Esophagus squamous epithelium (tissue), 4 donors: ENCODE results near the gene CES2.

Source experiments
- CTCF ChIP-seq, 6 experiments: fragments of 450-650 bp in 4 of 6; fragments of 200-600 bp in 2 of 6; sonication (generic) in 2 of 6; IDR thresholded peaks; one replicate each; pipeline ENCODE4 v1.5.1; 2016 to 2019; ENCODE audit warnings: antibody characterized with exemption in 6 of 6, mild to moderate bottlenecking in 4 of 6, moderate library complexity in 4 of 6
- POLR2A ChIP-seq, 4 donors: fragments of 450-650 bp; IDR thresholded peaks; one replicate each; pipeline ENCODE4 v1.6.1; 2017; ENCODE audit warnings: antibody characterized with exemption in 4 of 4, mild to moderate bottlenecking in 4 of 4, moderate library complexity in 3 of 4

- TF ChIP-seq POLR2A (IDR thresholded peaks at IDR 0.05) (no peak), CTCF (IDR thresholded peaks at IDR 0.05) (no peak)
Measured at GRCh38 chr16:66913081-66913480, 22.2 kb upstream of the CES2 start.
